GM12878 (cell line): ENCODE measurements around the gene IL18RAP. TPM values are rescaled to one million over a fixed set of nuclear protein-coding genes. Genes with fewer than 3 reads are reported as not detected.

Experiments
- ATAC-seq: fragments of 200-7000 bp; cut with Tn5 transposase; 3 replicates; pipeline ENCODE4 v1.9.1; 2020; ENCODE audit warnings: mild to moderate bottlenecking, moderate library complexity
- BruUV-seq: library from RNA; stranded (reverse); fragments of 400-500 nt; replicated peaks from 2 replicates; lab custom pipeline; 2021; lab: Mats Ljungman, UMichigan
- CTCF ChIA-PET: fragments of 300-600 bp; sonication (Branson Sonifier 250); formaldehyde crosslinking; extraction: SDS; loops from one replicate; lab custom pipeline; 2021; ENCODE audit warnings: inconsistent platforms; lab: Yijun Ruan, JAX
- POLR2A ChIA-PET: fragments of 350-600 bp; formaldehyde crosslinking; extraction: SDS; loops from one replicate; lab custom pipeline; 2021; ENCODE audit warnings: inconsistent platforms; lab: Charles Lee
- RAD21 ChIA-PET: fragments of 300-600 bp; sonication (Branson Sonifier 250); formaldehyde crosslinking; loops from one replicate; lab custom pipeline; 2023; ENCODE audit warnings: antibody characterized with exemption; ENCODE audit not compliant: unreplicated experiment; lab: Charles Lee
- SMC1A ChIA-PET: fragments of 300-600 bp; sonication (Branson Sonifier 250); formaldehyde crosslinking; loops from one replicate; lab custom pipeline; 2023; ENCODE audit not compliant: unreplicated experiment, uncharacterized antibody; lab: Charles Lee
- DNase-seq: peaks from one replicate; pipeline ENCODE4 v3.0.0-alpha.2; 2011; ENCODE audit warnings: low read depth, low spot score
- FAIRE-seq: peaks from 3 replicates; lab custom pipeline; 2011; peaks lifted over from hg19 to GRCh38; lab: Jason Lieb, UNC
- H2AFZ ChIP-seq: 2 replicates; pipeline ENCODE4 v1.6.0; 2011; ENCODE audit warnings: low read depth, low read length, control low read depth; ENCODE audit not compliant: control insufficient read depth
- H3K27ac ChIP-seq: 2 replicates; pipeline ENCODE4 v1.5.1; 2011; ENCODE audit warnings: control low read depth; ENCODE audit not compliant: control insufficient read depth, insufficient read depth
- H3K27me3 ChIP-seq, 2 experiments: replicated peaks in 1 of 2; 2 replicates each; pipeline versions ENCODE4 v1.6.0 to v1.6.1; 2011; ENCODE audit warnings: low read length in 1 of 2; ENCODE audit not compliant: control insufficient read depth in 2 of 2, insufficient read depth in 2 of 2
- H3K36me3 ChIP-seq, 2 experiments: 2 replicates each; pipeline ENCODE4 v1.5.1; 2011; ENCODE audit warnings: low read length in 1 of 2; ENCODE audit not compliant: control insufficient read depth in 2 of 2, insufficient read depth in 2 of 2
- H3K4me1 ChIP-seq: 2 replicates; pipeline ENCODE4 v1.6.1; 2011; ENCODE audit warnings: mild to moderate bottlenecking, low read length, moderate library complexity, mixed read lengths; ENCODE audit not compliant: control insufficient read depth, insufficient read depth
- H3K4me2 ChIP-seq: 2 replicates; pipeline ENCODE4 v1.6.0; 2011; ENCODE audit warnings: control low read depth; ENCODE audit not compliant: control insufficient read depth, insufficient read depth
- H3K4me3 ChIP-seq: fragments of 200-600 bp; sonication (generic); 2 replicates; pipeline ENCODE4 v1.5.1; 2016
- H3K79me2 ChIP-seq: 2 replicates; pipeline ENCODE4 v1.6.0; 2011; ENCODE audit warnings: low read length; ENCODE audit not compliant: control insufficient read depth, insufficient read depth
- H3K9ac ChIP-seq: 2 replicates; pipeline ENCODE4 v1.8.0; 2011; ENCODE audit warnings: low read length, control low read depth, mixed read lengths; ENCODE audit not compliant: control insufficient read depth, insufficient read depth
- H3K9me3 ChIP-seq: replicated peaks from 3 replicates; pipeline ENCODE4 v1.5.1; 2011; ENCODE audit warnings: mild to moderate bottlenecking, low read length; ENCODE audit not compliant: control insufficient read depth, insufficient read depth
- H4K20me1 ChIP-seq: 2 replicates; pipeline ENCODE4 v1.6.0; 2011; ENCODE audit not compliant: control insufficient read depth, insufficient read depth
- NFYA ChIP-seq: IDR thresholded peaks from 2 replicates; pipeline ENCODE4 v1.6.1; 2011; ENCODE audit warnings: low read depth, mild to moderate bottlenecking, low read length, improper control_type of control experiment, borderline replicate concordance
- RBBP5 ChIP-seq: fragments of 200-600 bp; sonication (generic); conservative IDR thresholded peaks from 2 replicates; pipeline ENCODE4 v1.6.1; 2016
- RUNX3 ChIP-seq: IDR thresholded peaks from 2 replicates; pipeline ENCODE4 v1.6.1; 2012; ENCODE audit warnings: low read length, inconsistent platforms
- SMAD1 ChIP-seq: fragments of 450-650 bp; IDR thresholded peaks from 2 replicates; pipeline ENCODE4 v1.6.1; 2018; ENCODE audit warnings: mild to moderate bottlenecking, low read depth; ENCODE audit not compliant: partially characterized antibody
- WGBS: methylation state at CpG from one replicate; pipeline ENCODE4 v1.1.6; 2016; ENCODE audit warnings: low lambda C conversion rate; ENCODE audit not compliant: insufficient replicate concordance, insufficient coverage; ENCODE audit errors: missing lambda C conversion rate; 5-methylcytosine and 5-hydroxymethylcytosine counted together
- in situ Hi-C: fragments of 300-500 bp; cut with MboI; formaldehyde crosslinking; loops from 9 replicates; pipeline ENCODE4 v1.14.3; 2018; ENCODE audit warnings: mixed read lengths
- intact Hi-C: fragments of 100-400 bp; cut with micrococcal nuclease; formaldehyde crosslinking; loops from one replicate; pipeline ENCODE4 v1.14.2; 2022; ENCODE audit not compliant: unreplicated experiment
- polyA plus RNA-seq, 11 experiments: library from polyadenylated mRNA; depleted of rRNA in 4 of 11; unstranded in 6 of 11; stranded (reverse) in 5 of 11; fragments of >200 nt; fragmentation: Nextera tagmentation in 4 of 11; fragmentation: Illumina TruSeq in 1 of 11; extraction: Ambion mirVana in 4 of 11; extraction: Trizol in 1 of 11; gene quantifications; 1 replicate in 1 of 11; 2 replicates in 10 of 11; pipeline versions ENCODE4 v1.2.1 to v1.2.3, GENCODE V29; 2011 to 2016; ENCODE audit warnings: inconsistent platforms in 2 of 11, missing spikeins in 2 of 11, low read depth in 1 of 11
- total RNA-seq, 4 experiments: library from RNA; depleted of rRNA in 3 of 4; stranded (reverse); fragments of >200 nt in 3 of 4; fragmentation: Illumina TruSeq in 1 of 4; extraction: Trizol in 1 of 4; gene quantifications; 2 replicates each; pipeline versions ENCODE4 v1.2.1 to v1.2.3, GENCODE V29; 2013 to 2021
- TF ChIP-seq, protein P1 (sequence below): fragments of 450-650 bp; formaldehyde crosslinking; IDR thresholded peaks from 2 replicates; pipeline ENCODE4 v1.4.0; 2020; ENCODE audit warnings: mild to moderate bottlenecking, moderate library complexity
- TF ChIP-seq, protein P2 (sequence below): fragments of 450-650 bp; IDR thresholded peaks from 2 replicates; pipeline ENCODE4 v1.6.1; 2016; ENCODE audit warnings: mild to moderate bottlenecking, moderate library complexity, borderline replicate concordance
- TF ChIP-seq, protein P3 (sequence below): fragments of 450-650 bp; IDR thresholded peaks from 2 replicates; pipeline ENCODE4 v1.6.1; 2017; ENCODE audit warnings: borderline replicate concordance

IL18RAP gene
- total and polyA plus RNA-seq, 10 of the 15 experiments (the other 5 are each of a cell fraction or from before 2014, with no cell fraction given) = 0.37 to 1.6 (median 0.75) TPM; not detected in 1

DNA sequence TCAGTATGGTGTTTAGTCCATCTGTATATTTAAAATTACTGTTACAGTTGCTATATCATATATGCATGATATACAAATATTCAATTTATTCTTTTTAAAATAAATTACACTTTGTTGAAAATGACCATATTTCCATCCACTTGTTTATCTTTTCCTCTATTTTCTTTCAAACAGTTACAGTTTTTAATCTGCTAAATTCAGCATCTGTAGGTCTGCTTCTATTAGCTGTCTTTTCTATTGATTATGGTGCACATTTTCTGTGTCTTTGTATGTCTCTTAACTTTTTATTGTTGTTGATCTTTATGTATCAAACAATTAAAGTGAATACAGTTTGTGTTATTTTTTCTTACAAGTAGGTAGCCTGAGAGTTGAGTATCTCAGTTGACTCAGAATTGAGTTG is 39.2 kb upstream of the IL18RAP start (continued):
- TF ChIP-seq, protein P1, sequence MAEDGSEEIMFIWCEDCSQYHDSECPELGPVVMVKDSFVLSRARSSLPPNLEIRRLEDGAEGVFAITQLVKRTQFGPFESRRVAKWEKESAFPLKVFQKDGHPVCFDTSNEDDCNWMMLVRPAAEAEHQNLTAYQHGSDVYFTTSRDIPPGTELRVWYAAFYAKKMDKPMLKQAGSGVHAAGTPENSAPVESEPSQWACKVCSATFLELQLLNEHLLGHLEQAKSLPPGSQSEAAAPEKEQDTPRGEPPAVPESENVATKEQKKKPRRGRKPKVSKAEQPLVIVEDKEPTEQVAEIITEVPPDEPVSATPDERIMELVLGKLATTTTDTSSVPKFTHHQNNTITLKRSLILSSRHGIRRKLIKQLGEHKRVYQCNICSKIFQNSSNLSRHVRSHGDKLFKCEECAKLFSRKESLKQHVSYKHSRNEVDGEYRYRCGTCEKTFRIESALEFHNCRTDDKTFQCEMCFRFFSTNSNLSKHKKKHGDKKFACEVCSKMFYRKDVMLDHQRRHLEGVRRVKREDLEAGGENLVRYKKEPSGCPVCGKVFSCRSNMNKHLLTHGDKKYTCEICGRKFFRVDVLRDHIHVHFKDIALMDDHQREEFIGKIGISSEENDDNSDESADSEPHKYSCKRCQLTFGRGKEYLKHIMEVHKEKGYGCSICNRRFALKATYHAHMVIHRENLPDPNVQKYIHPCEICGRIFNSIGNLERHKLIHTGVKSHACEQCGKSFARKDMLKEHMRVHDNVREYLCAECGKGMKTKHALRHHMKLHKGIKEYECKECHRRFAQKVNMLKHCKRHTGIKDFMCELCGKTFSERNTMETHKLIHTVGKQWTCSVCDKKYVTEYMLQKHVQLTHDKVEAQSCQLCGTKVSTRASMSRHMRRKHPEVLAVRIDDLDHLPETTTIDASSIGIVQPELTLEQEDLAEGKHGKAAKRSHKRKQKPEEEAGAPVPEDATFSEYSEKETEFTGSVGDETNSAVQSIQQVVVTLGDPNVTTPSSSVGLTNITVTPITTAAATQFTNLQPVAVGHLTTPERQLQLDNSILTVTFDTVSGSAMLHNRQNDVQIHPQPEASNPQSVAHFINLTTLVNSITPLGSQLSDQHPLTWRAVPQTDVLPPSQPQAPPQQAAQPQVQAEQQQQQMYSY (CRISPR knock-in tag) = no peak

DNA sequence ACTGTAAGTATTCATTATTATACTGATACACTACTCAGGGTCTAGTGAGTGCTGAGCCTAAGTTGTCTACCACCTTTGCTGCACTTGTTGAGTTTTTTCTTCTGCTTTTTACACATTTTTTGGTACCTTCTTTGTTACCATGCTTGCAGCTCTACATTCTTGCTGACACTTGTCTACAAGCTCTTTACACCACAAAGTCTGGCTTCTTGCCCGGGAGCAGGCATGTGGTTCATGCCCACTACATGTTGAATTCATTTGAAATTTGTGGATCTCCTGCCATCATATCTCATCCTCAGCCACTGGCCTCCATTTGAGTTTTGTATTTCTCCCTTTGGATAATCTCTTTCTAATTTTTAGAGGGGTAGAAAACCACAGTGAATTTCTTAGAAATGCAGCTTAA is 37.4 kb upstream of the IL18RAP start:
- no peak for ATAC-seq
- TF ChIP-seq RUNX3 (peak; percentile 14; the same call in 1 of the 2 replicates), NFYA (no peak), SMAD1 (no peak), RBBP5 (no peak)
- TF ChIP-seq, protein P2, sequence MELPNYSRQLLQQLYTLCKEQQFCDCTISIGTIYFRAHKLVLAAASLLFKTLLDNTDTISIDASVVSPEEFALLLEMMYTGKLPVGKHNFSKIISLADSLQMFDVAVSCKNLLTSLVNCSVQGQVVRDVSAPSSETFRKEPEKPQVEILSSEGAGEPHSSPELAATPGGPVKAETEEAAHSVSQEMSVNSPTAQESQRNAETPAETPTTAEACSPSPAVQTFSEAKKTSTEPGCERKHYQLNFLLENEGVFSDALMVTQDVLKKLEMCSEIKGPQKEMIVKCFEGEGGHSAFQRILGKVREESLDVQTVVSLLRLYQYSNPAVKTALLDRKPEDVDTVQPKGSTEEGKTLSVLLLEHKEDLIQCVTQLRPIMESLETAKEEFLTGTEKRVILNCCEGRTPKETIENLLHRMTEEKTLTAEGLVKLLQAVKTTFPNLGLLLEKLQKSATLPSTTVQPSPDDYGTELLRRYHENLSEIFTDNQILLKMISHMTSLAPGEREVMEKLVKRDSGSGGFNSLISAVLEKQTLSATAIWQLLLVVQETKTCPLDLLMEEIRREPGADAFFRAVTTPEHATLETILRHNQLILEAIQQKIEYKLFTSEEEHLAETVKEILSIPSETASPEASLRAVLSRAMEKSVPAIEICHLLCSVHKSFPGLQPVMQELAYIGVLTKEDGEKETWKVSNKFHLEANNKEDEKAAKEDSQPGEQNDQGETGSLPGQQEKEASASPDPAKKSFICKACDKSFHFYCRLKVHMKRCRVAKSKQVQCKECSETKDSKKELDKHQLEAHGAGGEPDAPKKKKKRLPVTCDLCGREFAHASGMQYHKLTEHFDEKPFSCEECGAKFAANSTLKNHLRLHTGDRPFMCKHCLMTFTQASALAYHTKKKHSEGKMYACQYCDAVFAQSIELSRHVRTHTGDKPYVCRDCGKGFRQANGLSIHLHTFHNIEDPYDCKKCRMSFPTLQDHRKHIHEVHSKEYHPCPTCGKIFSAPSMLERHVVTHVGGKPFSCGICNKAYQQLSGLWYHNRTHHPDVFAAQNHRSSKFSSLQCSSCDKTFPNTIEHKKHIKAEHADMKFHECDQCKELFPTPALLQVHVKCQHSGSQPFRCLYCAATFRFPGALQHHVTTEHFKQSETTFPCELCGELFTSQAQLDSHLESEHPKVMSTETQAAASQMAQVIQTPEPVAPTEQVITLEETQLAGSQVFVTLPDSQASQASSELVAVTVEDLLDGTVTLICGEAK = no peak
- TF ChIP-seq, protein P3, sequence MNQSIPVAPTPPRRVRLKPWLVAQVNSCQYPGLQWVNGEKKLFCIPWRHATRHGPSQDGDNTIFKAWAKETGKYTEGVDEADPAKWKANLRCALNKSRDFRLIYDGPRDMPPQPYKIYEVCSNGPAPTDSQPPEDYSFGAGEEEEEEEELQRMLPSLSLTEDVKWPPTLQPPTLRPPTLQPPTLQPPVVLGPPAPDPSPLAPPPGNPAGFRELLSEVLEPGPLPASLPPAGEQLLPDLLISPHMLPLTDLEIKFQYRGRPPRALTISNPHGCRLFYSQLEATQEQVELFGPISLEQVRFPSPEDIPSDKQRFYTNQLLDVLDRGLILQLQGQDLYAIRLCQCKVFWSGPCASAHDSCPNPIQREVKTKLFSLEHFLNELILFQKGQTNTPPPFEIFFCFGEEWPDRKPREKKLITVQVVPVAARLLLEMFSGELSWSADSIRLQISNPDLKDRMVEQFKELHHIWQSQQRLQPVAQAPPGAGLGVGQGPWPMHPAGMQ = no peak
- TF ChIP-seq, all 136 proteins: peak for 1
- Histone ChIP-seq H3K27me3 (no peaks in the 10 kb centered on the region), H3K4me1 (peaks cover 29% of the 10 kb centered on the region), H3K9me3 (peaks cover 19% of the 10 kb centered on the region), H3K27ac (peak overlapping the region; percentile 56; the same call in 1 of the 2 replicates), H3K79me2 (no peaks in the 10 kb centered on the region), H4K20me1 (no peaks in the 10 kb centered on the region), H3K36me3 (peaks cover 3 to 10% of the 10 kb centered on the region in 2 experiments; a peak in 3 of 4 replicates), H3K9ac (no peak overlapping the region), H2AFZ (no peak overlapping the region), H3K4me3 (no peak overlapping the region), H3K4me2 (no peak overlapping the region)
- CTCF ChIA-PET = interaction anchor here (0.7 to 0.9 kb wide), 2 partner anchors 11 to 379 kb away, joined by 3 read pairs; no protein-coding TSS in a partner anchor
- SMC1A ChIA-PET = interaction anchor here (0.6 to 1.2 kb wide), 5 partner anchors 11 to 91 kb away, joined by 3 to 5 read pairs (median 3); no protein-coding TSS in a partner anchor
- WGBS = 60% methylated on average over 1 of the region's 1 CpG
- RAD21 ChIA-PET = interaction anchor here (1.0 to 2.6 kb wide), 2 partner anchors 26 to 28 kb away, joined by 3 to 8 read pairs; no protein-coding TSS in a partner anchor
- POLR2A ChIA-PET = no interaction called here
- no peak for FAIRE-seq
- in situ Hi-C loops = no loop called here
- BruUV-seq = no TSS peak
- intact Hi-C loops = no loop called here
- DNase-seq = no peak
